ENCODE results near the gene DAP3. TPM values are rescaled to one million over a fixed set of nuclear protein-coding genes. Genes with fewer than 3 reads are reported as not detected.

The DAP3 gene
- total and polyA plus RNA-seq, 2 of the 13 experiments (the other 11 are each of a cell fraction or from before 2014, with no cell fraction given): 129 to 133 TPM

DNA sequence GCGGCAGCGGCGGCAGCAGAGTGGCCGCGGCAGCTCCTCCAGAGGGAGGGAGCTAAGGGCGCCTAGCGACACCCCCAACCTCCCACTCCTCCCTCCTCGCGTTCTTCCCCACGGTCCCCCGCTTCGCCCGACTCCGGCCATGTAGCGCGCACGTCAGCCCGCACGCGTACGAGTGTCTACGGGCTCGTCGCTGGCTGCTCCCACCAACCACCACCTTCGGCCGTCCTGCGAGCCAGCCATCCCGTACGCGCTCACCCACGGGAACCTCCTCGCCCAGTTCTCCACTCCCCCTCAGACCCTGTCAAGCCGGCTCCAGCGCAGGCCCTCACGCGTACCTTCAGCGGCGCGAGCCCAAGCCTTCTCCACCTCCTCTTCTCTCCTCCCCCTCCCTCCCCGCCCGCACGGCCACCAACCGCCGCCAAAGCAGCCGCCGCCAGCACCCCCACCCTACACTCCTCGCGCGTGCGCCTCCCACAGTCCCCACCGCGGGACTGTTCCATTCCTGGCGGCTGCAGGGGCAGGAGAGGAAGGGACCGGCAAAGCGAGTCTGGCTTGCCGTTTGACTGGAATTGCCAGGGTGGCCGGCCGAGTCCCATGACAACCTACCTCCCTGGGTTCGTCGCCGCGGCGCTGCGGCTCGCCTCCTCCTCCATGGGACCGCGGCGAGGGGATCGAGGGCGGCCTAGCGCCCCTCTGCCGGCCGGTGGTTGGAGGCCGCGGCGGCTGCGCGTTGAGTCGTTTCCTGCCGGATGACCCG, 389 bp upstream of the DAP3 start, which contains the start of gene YY1AP1 (continued):
- TF ChIP-seq, protein P1, sequence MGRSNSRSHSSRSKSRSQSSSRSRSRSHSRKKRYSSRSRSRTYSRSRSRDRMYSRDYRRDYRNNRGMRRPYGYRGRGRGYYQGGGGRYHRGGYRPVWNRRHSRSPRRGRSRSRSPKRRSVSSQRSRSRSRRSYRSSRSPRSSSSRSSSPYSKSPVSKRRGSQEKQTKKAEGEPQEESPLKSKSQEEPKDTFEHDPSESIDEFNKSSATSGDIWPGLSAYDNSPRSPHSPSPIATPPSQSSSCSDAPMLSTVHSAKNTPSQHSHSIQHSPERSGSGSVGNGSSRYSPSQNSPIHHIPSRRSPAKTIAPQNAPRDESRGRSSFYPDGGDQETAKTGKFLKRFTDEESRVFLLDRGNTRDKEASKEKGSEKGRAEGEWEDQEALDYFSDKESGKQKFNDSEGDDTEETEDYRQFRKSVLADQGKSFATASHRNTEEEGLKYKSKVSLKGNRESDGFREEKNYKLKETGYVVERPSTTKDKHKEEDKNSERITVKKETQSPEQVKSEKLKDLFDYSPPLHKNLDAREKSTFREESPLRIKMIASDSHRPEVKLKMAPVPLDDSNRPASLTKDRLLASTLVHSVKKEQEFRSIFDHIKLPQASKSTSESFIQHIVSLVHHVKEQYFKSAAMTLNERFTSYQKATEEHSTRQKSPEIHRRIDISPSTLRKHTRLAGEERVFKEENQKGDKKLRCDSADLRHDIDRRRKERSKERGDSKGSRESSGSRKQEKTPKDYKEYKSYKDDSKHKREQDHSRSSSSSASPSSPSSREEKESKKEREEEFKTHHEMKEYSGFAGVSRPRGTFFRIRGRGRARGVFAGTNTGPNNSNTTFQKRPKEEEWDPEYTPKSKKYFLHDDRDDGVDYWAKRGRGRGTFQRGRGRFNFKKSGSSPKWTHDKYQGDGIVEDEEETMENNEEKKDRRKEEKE (IDR thresholded peaks at IDR 0.05): no peak
- TF ChIP-seq MIER3 (CRISPR knock-in tag; IDR thresholded peaks at IDR 0.05; ENCODE audit: borderline replicate concordance): no peak
- TF ChIP-seq, protein P2, sequence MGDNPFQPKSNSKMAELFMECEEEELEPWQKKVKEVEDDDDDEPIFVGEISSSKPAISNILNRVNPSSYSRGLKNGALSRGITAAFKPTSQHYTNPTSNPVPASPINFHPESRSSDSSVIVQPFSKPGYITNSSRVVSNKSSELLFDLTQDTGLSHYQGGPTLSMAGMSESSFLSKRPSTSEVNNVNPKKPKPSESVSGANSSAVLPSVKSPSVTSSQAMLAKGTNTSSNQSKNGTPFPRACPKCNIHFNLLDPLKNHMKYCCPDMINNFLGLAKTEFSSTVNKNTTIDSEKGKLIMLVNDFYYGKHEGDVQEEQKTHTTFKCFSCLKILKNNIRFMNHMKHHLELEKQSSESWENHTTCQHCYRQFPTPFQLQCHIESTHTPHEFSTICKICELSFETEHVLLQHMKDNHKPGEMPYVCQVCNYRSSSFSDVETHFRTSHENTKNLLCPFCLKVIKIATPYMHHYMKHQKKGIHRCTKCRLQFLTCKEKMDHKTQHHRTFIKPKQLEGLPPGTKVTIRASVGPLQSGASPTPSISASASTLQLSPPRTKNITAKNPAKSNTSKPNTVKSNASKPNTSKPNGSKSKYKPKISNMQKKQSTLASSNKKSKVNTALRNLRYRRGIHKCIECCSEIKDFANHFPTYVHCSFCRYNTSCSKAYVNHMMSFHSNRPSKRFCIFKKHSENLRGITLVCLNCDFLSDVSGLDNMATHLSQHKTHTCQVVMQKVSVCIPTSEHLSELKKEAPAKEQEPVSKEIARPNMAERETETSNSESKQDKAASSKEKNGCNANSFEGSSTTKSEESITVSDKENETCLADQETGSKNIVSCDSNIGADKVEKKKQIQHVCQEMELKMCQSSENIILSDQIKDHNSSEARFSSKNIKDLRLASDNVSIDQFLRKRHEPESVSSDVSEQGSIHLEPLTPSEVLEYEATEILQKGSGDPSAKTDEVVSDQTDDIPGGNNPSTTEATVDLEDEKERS (CRISPR knock-in tag; IDR thresholded peaks at IDR 0.05): no peak
- TF ChIP-seq, protein P3, sequence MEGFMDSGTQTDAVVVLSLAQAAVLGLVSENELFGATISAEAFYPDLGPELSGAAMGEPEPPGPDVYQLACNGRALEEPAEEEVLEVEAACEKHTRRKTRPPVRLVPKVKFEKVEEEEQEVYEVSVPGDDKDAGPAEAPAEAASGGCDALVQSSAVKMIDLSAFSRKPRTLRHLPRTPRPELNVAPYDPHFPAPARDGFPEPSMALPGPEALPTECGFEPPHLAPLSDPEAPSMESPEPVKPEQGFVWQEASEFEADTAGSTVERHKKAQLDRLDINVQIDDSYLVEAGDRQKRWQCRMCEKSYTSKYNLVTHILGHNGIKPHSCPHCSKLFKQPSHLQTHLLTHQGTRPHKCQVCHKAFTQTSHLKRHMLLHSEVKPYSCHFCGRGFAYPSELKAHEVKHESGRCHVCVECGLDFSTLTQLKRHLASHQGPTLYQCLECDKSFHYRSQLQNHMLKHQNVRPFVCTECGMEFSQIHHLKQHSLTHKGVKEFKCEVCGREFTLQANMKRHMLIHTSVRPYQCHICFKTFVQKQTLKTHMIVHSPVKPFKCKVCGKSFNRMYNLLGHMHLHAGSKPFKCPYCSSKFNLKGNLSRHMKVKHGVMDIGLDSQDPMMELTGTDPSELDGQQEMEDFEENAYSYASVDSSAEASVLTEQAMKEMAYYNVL (CRISPR knock-in tag; IDR thresholded peaks at IDR 0.05; ENCODE audit: borderline replicate concordance): peak; percentile 48; the same call in 1 of the 2 replicates
- TF ChIP-seq ZNF841 (CRISPR knock-in tag; IDR thresholded peaks at IDR 0.05; ENCODE audit: borderline replicate concordance): 0 out of 2 replicates have a peak, but pooled peaks have one; percentile 34
- no peak for TF ChIP-seq POLR2AphosphoS2 (IDR thresholded peaks at IDR 0.05; ENCODE audit: low read depth, low read length)
- TF ChIP-seq, protein P4, sequence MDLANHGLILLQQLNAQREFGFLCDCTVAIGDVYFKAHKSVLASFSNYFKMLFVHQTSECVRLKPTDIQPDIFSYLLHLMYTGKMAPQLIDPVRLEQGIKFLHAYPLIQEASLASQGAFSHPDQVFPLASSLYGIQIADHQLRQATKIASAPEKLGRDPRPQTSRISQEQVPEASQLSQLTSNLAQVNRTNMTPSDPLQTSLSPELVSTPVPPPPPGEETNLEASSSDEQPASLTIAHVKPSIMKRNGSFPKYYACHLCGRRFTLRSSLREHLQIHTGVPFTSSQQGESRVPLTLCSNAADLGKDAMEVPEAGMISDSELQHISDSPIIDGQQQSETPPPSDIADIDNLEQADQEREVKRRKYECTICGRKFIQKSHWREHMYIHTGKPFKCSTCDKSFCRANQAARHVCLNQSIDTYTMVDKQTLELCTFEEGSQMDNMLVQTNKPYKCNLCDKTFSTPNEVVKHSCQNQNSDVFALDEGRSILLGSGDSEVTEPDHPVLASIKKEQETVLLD (CRISPR knock-in tag; IDR thresholded peaks at IDR 0.05; ENCODE audit: low read depth): peak; percentile 63; the same call in 1 of the 2 replicates
- TF ChIP-seq EHMT2 (IDR thresholded peaks at IDR 0.05; ENCODE audit: borderline replicate concordance, low read depth, low read length): no peak
- TF ChIP-seq, protein P5, sequence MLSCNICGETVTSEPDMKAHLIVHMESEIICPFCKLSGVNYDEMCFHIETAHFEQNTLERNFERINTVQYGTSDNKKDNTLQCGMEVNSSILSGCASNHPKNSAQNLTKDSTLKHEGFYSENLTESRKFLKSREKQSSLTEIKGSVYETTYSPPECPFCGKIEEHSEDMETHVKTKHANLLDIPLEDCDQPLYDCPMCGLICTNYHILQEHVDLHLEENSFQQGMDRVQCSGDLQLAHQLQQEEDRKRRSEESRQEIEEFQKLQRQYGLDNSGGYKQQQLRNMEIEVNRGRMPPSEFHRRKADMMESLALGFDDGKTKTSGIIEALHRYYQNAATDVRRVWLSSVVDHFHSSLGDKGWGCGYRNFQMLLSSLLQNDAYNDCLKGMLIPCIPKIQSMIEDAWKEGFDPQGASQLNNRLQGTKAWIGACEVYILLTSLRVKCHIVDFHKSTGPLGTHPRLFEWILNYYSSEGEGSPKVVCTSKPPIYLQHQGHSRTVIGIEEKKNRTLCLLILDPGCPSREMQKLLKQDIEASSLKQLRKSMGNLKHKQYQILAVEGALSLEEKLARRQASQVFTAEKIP (CRISPR knock-in tag; IDR thresholded peaks at IDR 0.05; ENCODE audit: borderline replicate concordance): no peak
- TF ChIP-seq, protein P6, sequence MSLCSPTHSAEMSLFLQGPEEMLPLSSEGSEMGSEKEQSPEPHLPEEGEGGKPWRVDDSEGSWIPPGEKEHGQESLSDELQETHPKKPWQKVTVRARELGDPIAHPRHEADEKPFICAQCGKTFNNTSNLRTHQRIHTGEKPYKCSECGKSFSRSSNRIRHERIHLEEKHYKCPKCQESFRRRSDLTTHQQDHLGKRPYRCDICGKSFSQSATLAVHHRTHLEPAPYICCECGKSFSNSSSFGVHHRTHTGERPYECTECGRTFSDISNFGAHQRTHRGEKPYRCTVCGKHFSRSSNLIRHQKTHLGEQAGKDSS (CRISPR knock-in tag; IDR thresholded peaks at IDR 0.05; ENCODE audit: borderline replicate concordance, low read depth): no peak
- TF ChIP-seq ZNF616 (CRISPR knock-in tag; IDR thresholded peaks at IDR 0.05; ENCODE audit: low read depth): no peak
- TF ChIP-seq MEIS1 (CRISPR knock-in tag; IDR thresholded peaks at IDR 0.05; ENCODE audit: borderline replicate concordance): no peak
- TF ChIP-seq PTBP1 (IDR thresholded peaks at IDR 0.05; ENCODE audit: low read depth, low read length, poor library complexity, severe bottlenecking): no peak
- TF ChIP-seq ZNF724P (CRISPR knock-in tag; IDR thresholded peaks at IDR 0.05; ENCODE audit: borderline replicate concordance): no peak; the same call in 1 of the 2 replicates
